Astrocyte of the spinal cord (primary cell): ENCODE measurements around the gene TTLL1.
"Not testable (repeated sequence)": the region's sequence is repeated elsewhere in the genome, so short reads cannot be mapped to it uniquely, and the experiment has no call there.

Experiments
- DNase-seq: peaks from one replicate; pipeline ENCODE4 v3.0.0; 2011; ENCODE audit warnings: low read depth, low spot score
- H3K4me3 ChIP-seq: 2 replicates; pipeline ENCODE4 v1.5.1; 2011; ENCODE audit warnings: low read depth, mild to moderate bottlenecking, low read length, moderate library complexity
- CTCF ChIP-seq: IDR thresholded peaks from 2 replicates; pipeline ENCODE4 v1.5.1; 2012; ENCODE audit warnings: low read depth, mild to moderate bottlenecking, low read length, inconsistent platforms
- in situ Hi-C: cut with HindIII; loops from 2 replicates; pipeline ENCODE4 v1.10.0; 2017; ENCODE audit warnings: low sequenced_read_pairs

TTLL1 gene

GRCh38 chr22:42996646-42997365 lies 92.4 kb downstream of the TTLL1 start:
- in situ Hi-C loops, result no loop called here
- TF ChIP-seq CTCF, result no peak
- DNase-seq, result no peak
- H3K4me3 ChIP-seq, result no peak overlapping the region

GRCh38 chr22:42995654-42996053 lies 93.5 kb downstream of the TTLL1 start:
- DNase-seq, in situ Hi-C loops, H3K4me3 ChIP-seq: not testable (repeated sequence)

- H3K4me3 ChIP-seq, result peak overlapping the region; percentile 23
Observed at GRCh38 chr22:42994917-42995562, 94.2 kb downstream of the TTLL1 start.

GRCh38 chr22:42994276-42994916 lies 94.8 kb downstream of the TTLL1 start:
- no peak for TF ChIP-seq CTCF
- DNase-seq, result no peak
- in situ Hi-C loops, result no loop called here
- peak overlapping the region; percentile 23 for H3K4me3 ChIP-seq

More at GRCh38 chr22:42994917-42995562, 94.2 kb downstream of the TTLL1 start:
- TF ChIP-seq CTCF, result peak; percentile 5
- in situ Hi-C loops, result no loop called here
- peak; percentile 93 for DNase-seq

GRCh38 chr22:42993651-42994275 lies 95.4 kb downstream of the TTLL1 start:
- in situ Hi-C loops, result no loop called here

GRCh38 chr22:42992886-42993479 lies 96.2 kb downstream of the TTLL1 start:
- TF ChIP-seq CTCF, result no peak
- H3K4me3 ChIP-seq, result no peak overlapping the region
- in situ Hi-C loops, result no loop called here
- DNase-seq, result no peak

More at GRCh38 chr22:42993651-42994275, 95.4 kb downstream of the TTLL1 start:
- TF ChIP-seq CTCF, result no peak
- no peak overlapping the region for H3K4me3 ChIP-seq
- DNase-seq, result peak; percentile 48
